H9 (cell line): Measurements from ENCODE around the gene CDKN3. TPM values are rescaled to one million over a fixed set of nuclear protein-coding genes. Genes with fewer than 3 reads are reported as not detected.

Experiments used
- DNase-seq: peaks from one replicate; pipeline ENCODE4 v3.0.0-alpha.2; 2017
- H2AFZ ChIP-seq: one replicate; pipeline ENCODE4 v1.6.1; 2013; ENCODE audit warnings: mild to moderate bottlenecking, low read length, control low read depth, moderate library complexity
- H2AK5ac ChIP-seq: 2 replicates; pipeline ENCODE4 v1.6.1; 2013; ENCODE audit warnings: low read length, control low read depth, mixed read lengths; ENCODE audit not compliant: insufficient read length
- H2BK120ac ChIP-seq: one replicate; pipeline ENCODE4 v1.6.1; 2013; ENCODE audit warnings: low read depth, mild to moderate bottlenecking, low read length, control low read depth, inconsistent platforms; ENCODE audit not compliant: poor library complexity, severe bottlenecking
- H2BK12ac ChIP-seq: 2 replicates; pipeline ENCODE4 v1.6.1; 2013; ENCODE audit warnings: low read length, control low read depth, mixed read lengths, low read depth; ENCODE audit not compliant: insufficient read length
- H2BK15ac ChIP-seq: 2 replicates; pipeline ENCODE4 v1.6.1; 2013; ENCODE audit warnings: low read depth, low read length, control low read depth
- H2BK20ac ChIP-seq: one replicate; pipeline ENCODE4 v1.6.1; 2013; ENCODE audit warnings: low read depth, mild to moderate bottlenecking, low read length, control low read depth, inconsistent platforms; ENCODE audit not compliant: poor library complexity, severe bottlenecking
- H2BK5ac ChIP-seq: 2 replicates; pipeline ENCODE4 v1.6.1; 2013; ENCODE audit warnings: low read length, control low read depth, mixed read lengths; ENCODE audit not compliant: insufficient read length
- H3K14ac ChIP-seq: 2 replicates; pipeline ENCODE4 v1.6.1; 2013; ENCODE audit warnings: low read length, control low read depth; ENCODE audit not compliant: insufficient read depth
- H3K18ac ChIP-seq: 2 replicates; pipeline ENCODE4 v1.6.1; 2013; ENCODE audit warnings: low read depth, mild to moderate bottlenecking, mixed read lengths, low read length, control low read depth; ENCODE audit not compliant: insufficient read length
- H3K23ac ChIP-seq: 2 replicates; pipeline ENCODE4 v1.6.1; 2013; ENCODE audit warnings: low read length, control low read depth, mixed read lengths, low read depth; ENCODE audit not compliant: insufficient read length
- H3K23me2 ChIP-seq: 2 replicates; pipeline ENCODE4 v1.6.1; 2013; ENCODE audit warnings: low read depth, mild to moderate bottlenecking, mixed read lengths, low read length, control low read depth; ENCODE audit not compliant: insufficient read length, poor library complexity, severe bottlenecking
- H3K27ac ChIP-seq: 2 replicates; pipeline ENCODE4 v1.5.1; 2013; ENCODE audit warnings: low read length, control low read depth, mixed read lengths, low read depth; ENCODE audit not compliant: insufficient read length
- H3K27me3 ChIP-seq: 2 replicates; pipeline ENCODE4 v1.6.1; 2013; ENCODE audit warnings: low read length, control low read depth, inconsistent platforms; ENCODE audit not compliant: insufficient read depth
- H3K4ac ChIP-seq: 2 replicates; pipeline ENCODE4 v1.6.1; 2013; ENCODE audit warnings: low read depth, mild to moderate bottlenecking, control low read depth, inconsistent platforms, low read length, moderate library complexity
- H3K4me1 ChIP-seq: 2 replicates; pipeline ENCODE4 v1.6.1; 2013; ENCODE audit warnings: low read length, control low read depth, inconsistent platforms; ENCODE audit not compliant: insufficient read depth
- H3K4me2 ChIP-seq: 2 replicates; pipeline ENCODE4 v1.6.1; 2013; ENCODE audit warnings: low read length, control low read depth, mixed read lengths; ENCODE audit not compliant: insufficient read length, insufficient read depth
- H3K56ac ChIP-seq: 2 replicates; pipeline ENCODE4 v1.6.1; 2013; ENCODE audit warnings: low read depth, mild to moderate bottlenecking, mixed read lengths, low read length, control low read depth; ENCODE audit not compliant: insufficient read length
- H3K79me1 ChIP-seq: 2 replicates; pipeline ENCODE4 v1.6.1; 2013; ENCODE audit warnings: low read depth, mild to moderate bottlenecking, moderate library complexity, low read length, control low read depth, inconsistent platforms; ENCODE audit not compliant: insufficient read depth, poor library complexity, severe bottlenecking
- H3K79me2 ChIP-seq: 2 replicates; pipeline ENCODE4 v1.6.1; 2013; ENCODE audit warnings: low read length, control low read depth, inconsistent platforms; ENCODE audit not compliant: insufficient read depth
- H3K9ac ChIP-seq: 2 replicates; pipeline ENCODE4 v1.6.1; 2013; ENCODE audit warnings: low read length, control low read depth, mixed read lengths; ENCODE audit not compliant: insufficient read length; ENCODE audit errors: extremely low read depth
- H3K9me3 ChIP-seq: one replicate; pipeline ENCODE4 v1.6.1; 2013; ENCODE audit warnings: low read depth, low read length, inconsistent platforms; ENCODE audit not compliant: control insufficient read depth
- H3T11ph ChIP-seq: one replicate; pipeline ENCODE4 v1.6.1; 2013; ENCODE audit warnings: mild to moderate bottlenecking, low read length, control low read depth, inconsistent platforms
- H4K20me1 ChIP-seq: one replicate; pipeline ENCODE4 v1.6.1; 2013; ENCODE audit not compliant: control insufficient read depth, insufficient read length, insufficient read depth
- H4K5ac ChIP-seq: 2 replicates; pipeline ENCODE4 v1.6.1; 2013; ENCODE audit warnings: low read depth, mild to moderate bottlenecking, mixed read lengths, low read length, control low read depth; ENCODE audit not compliant: insufficient read length
- H4K8ac ChIP-seq: replicated peaks from 2 replicates; pipeline ENCODE4 v1.6.1; 2013; ENCODE audit warnings: low read length, control low read depth, mixed read lengths, low read depth; ENCODE audit not compliant: insufficient read length
- H4K91ac ChIP-seq: 2 replicates; pipeline ENCODE4 v1.6.1; 2013; ENCODE audit warnings: low read depth, mild to moderate bottlenecking, moderate library complexity, mixed read lengths, low read length, control low read depth; ENCODE audit not compliant: insufficient read length
- H3K27ac Mint-ChIP-seq, 3 experiments: 2 replicates in 2 of 3; 3 replicates in 1 of 3; pipeline ENCODE4 v1.8.0; 2020 to 2021; ENCODE audit warnings: mixed read lengths in 3 of 3, mild to moderate bottlenecking in 1 of 3, moderate library complexity in 1 of 3
- H3K27me3 Mint-ChIP-seq: 2 replicates; pipeline ENCODE4 v1.8.0; 2021; ENCODE audit warnings: low read depth, mild to moderate bottlenecking, moderate library complexity, mixed read lengths
- H3K36me3 Mint-ChIP-seq, 3 experiments: 2 replicates in 2 of 3; 3 replicates in 1 of 3; pipeline ENCODE4 v1.8.0; 2020 to 2021; ENCODE audit warnings: low read depth in 3 of 3, mixed read lengths in 3 of 3; ENCODE audit not compliant: insufficient read depth in 1 of 3
- H3K4me1 Mint-ChIP-seq, 2 experiments: 2 replicates each; pipeline ENCODE4 v1.8.0; 2020; ENCODE audit warnings: mixed read lengths in 2 of 2
- H3K4me3 Mint-ChIP-seq, 2 experiments: 2 replicates in 1 of 2; 3 replicates in 1 of 2; pipeline ENCODE4 v1.8.0; 2020 to 2021; ENCODE audit warnings: mild to moderate bottlenecking in 2 of 2, mixed read lengths in 2 of 2, moderate library complexity in 1 of 2
- H3K9me3 Mint-ChIP-seq, 2 experiments: 2 replicates in 1 of 2; 3 replicates in 1 of 2; pipeline ENCODE4 v1.8.0; 2020; ENCODE audit warnings: mild to moderate bottlenecking in 2 of 2, mixed read lengths in 2 of 2, moderate library complexity in 1 of 2
- CTCF ChIP-seq: fragments of 200-600 bp; sonication (generic); conservative IDR thresholded peaks from 3 replicates; pipeline ENCODE4 v1.8.0; 2021; ENCODE audit warnings: antibody characterized with exemption, mild to moderate bottlenecking
- WGBS: extraction: QIAGEN DNeasy Blood & Tissue Kit; methylation state at CpG from one replicate; pipeline ENCODE4 v1.1.7; 2013; ENCODE audit warnings: missing lambda C conversion rate, low lambda C conversion rate, mixed read lengths; ENCODE audit not compliant: insufficient read length; ENCODE audit errors: extremely low coverage; 5-methylcytosine and 5-hydroxymethylcytosine counted together
- total RNA-seq: library from RNA; stranded (reverse); gene quantifications from 2 replicates; pipeline ENCODE4 v1.2.1, GENCODE V29; 2021

The CDKN3 gene
- total RNA-seq, 1 experiment from 2014 or later, result 45.9 TPM

DNA sequence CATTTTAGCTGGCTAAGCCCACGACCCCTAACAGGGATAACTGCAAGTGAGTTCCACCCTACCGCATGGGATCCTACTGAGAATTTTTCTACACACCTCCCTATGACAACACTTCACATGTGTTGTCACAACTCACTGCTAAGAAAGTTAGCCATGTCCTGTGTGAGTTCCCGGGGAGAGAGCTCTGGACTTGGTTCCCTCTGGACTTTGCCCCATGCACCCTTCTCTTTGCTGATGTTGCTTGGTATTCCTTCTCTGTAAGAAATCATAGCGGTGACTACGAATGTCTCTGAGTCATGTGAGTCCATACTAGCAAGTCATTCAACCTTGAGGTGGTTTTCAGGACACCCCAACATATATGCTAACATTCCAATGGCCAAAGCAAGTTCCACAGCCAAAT, 9.5 kb upstream of the CDKN3 start:
- Histone ChIP-seq H4K20me1 (no peaks in the 10 kb centered on the region), H3K9me3 (no peaks in the 10 kb centered on the region), H3K14ac (no peak overlapping the region), H2BK12ac (no peak overlapping the region), H3K18ac (no peak overlapping the region), H4K5ac (no peak overlapping the region), H3K56ac (no peak overlapping the region), H2BK20ac (no peak overlapping the region), H3K9ac (no peak overlapping the region), H3K4ac (no peak overlapping the region), H3K27ac (no peak overlapping the region), H4K91ac (no peak overlapping the region), H2AFZ (no peak overlapping the region), H2BK15ac (no peak overlapping the region), H3K79me2 (no peaks in the 10 kb centered on the region), H2BK120ac (no peak overlapping the region), H4K8ac (no peak overlapping the region), H2BK5ac (no peak overlapping the region), H3K79me1 (no peaks in the 10 kb centered on the region), H3K4me2 (no peak overlapping the region), H2AK5ac (no peak overlapping the region), H3K23me2 (no peaks in the 10 kb centered on the region), H3K23ac (no peak overlapping the region), H3K27me3 (no peaks in the 10 kb centered on the region), H3K4me1 (no peaks in the 10 kb centered on the region), H3T11ph (no peak overlapping the region)
- no peak overlapping the region for H3K27ac Mint-ChIP-seq
- TF ChIP-seq CTCF, result no peak
- peaks cover 4% of the 10 kb centered on the region for H3K27me3 Mint-ChIP-seq
- H3K36me3 Mint-ChIP-seq, result no peaks in the 10 kb centered on the region
- H3K4me3 Mint-ChIP-seq, result no peak overlapping the region
- H3K9me3 Mint-ChIP-seq, result no peaks in the 10 kb centered on the region
- H3K4me1 Mint-ChIP-seq, result peaks cover 5 to 7% of the 10 kb centered on the region in 2 experiments; a peak in 1 of 4 replicates
- DNase-seq, result no peak
- WGBS, result no CpG with 5 or more reads among the region's 5 CpGs
